H1 (cell line): ENCODE measurements around the gene PUSL1. TPM values are rescaled to one million over a fixed set of nuclear protein-coding genes. Genes with fewer than 3 reads are reported as not detected.

Source experiments
- ASH2L ChIP-seq: fragments of 200-600, 300-600 bp; sonication (generic); IDR thresholded peaks from one replicate; pipeline ENCODE4 v1.7.1; 2017; ENCODE audit warnings: low read length
- CHD2 ChIP-seq: IDR thresholded peaks from 2 replicates; pipeline ENCODE4 v1.6.1; 2012; ENCODE audit warnings: low read length, improper control_type of control experiment
- CTBP2 ChIP-seq: IDR thresholded peaks from 2 replicates; pipeline ENCODE4 v1.7.0; 2011; ENCODE audit warnings: borderline replicate concordance, mild to moderate bottlenecking, moderate library complexity, mixed read lengths, low read length; ENCODE audit not compliant: insufficient read depth, insufficient read length
- polyA plus RNA-seq, 7 experiments: library from polyadenylated mRNA; depleted of rRNA in 3 of 7; stranded (reverse) in 5 of 7; unstranded in 2 of 7; fragments of >200 nt in 5 of 7; fragments of 200-250 nt in 2 of 7; gene quantifications; 1 replicate in 5 of 7; 2 replicates in 1 of 7; 4 replicates in 1 of 7; pipeline versions ENCODE4 v1.2.1 to v1.2.3, GENCODE V29; 2011 to 2013; ENCODE audit warnings: missing spikeins in 2 of 7, mixed read lengths in 2 of 7
- total RNA-seq: library from RNA; stranded (reverse); fragmentation: NEBNext Ultra II Directional; extraction: Animal tissue kit (Norgen Biotek cat#: 25700); gene quantifications from 2 replicates; pipeline ENCODE4 v1.2.1, GENCODE V29; 2021

PUSL1 gene
- total and polyA plus RNA-seq, 2 of the 8 experiments (the other 6 are each of a cell fraction or from before 2014, with no cell fraction given), result 38.8 to 87.4 TPM

DNA sequence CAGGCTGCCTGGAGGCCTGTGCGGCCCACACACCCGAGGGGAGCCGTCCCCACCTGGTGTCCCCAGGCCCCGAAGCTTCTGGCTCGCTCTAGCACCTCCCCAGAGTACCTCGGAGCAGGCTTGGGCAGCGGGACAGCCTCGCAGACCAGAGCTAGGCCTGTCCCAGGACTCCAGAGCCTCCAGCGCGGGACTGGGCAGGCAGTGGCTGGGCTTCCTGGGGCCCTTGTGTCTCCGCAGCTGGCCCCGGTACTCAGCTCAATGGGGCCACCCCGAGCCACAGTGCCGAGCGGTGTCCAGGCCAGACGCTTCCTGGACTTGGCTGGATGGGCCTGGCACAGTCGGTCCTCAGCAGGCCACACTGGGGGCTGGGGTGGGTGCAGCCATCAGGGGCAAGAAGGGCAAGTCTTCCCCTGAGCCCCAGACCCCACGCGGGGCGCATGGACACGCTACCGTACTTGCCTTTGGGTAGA, 23.3 kb upstream of the PUSL1 start (continued):
- TF ChIP-seq CTBP2, result no peak
- no peak for TF ChIP-seq ASH2L
- TF ChIP-seq CHD2, result no peak
